ENCODE data around the gene BET1L. TPM values are rescaled to one million over a fixed set of nuclear protein-coding genes. Genes with fewer than 3 reads are reported as not detected.
"Not testable (repeated sequence)": the region's sequence is repeated elsewhere in the genome, so short reads cannot be mapped to it uniquely, and the experiment has no call there.

BET1L gene
- total RNA-seq, 1 donor from 2014 or later: 46.9 TPM

- H3K9me3 Mint-ChIP-seq (ENCODE audit: low read depth): no peaks in the 10 kb centered on the region
- H3K4me3 Mint-ChIP-seq (ENCODE audit: low read depth): no peak overlapping the region
- no peaks in the 10 kb centered on the region for H3K4me1 Mint-ChIP-seq (ENCODE audit: low read depth)
- no peak overlapping the region for H3K27ac Mint-ChIP-seq
- H3K27me3 Mint-ChIP-seq: no peaks in the 10 kb centered on the region
- TF ChIP-seq CTCF (IDR thresholded peaks at IDR 0.05; ENCODE audit: unreplicated experiment): no peak
- DNase-seq (ENCODE audit: low spot score, unreplicated experiment): no peak
- H3K36me3 Mint-ChIP-seq (ENCODE audit: insufficient read depth): no peaks in the 10 kb centered on the region
These were observed 9.4 kb downstream of the BET1L start for GRCh38 chr11:197741-198235.

GRCh38 chr11:196786-197731 is 10.1 kb downstream of the BET1L start:
- H3K4me3 Mint-ChIP-seq (ENCODE audit: low read depth): no peak overlapping the region
- H3K27me3 Mint-ChIP-seq: no peaks in the 10 kb centered on the region
- no peak overlapping the region for H3K27ac Mint-ChIP-seq
- no peaks in the 10 kb centered on the region for H3K9me3 Mint-ChIP-seq (ENCODE audit: low read depth)
- no peak for TF ChIP-seq CTCF (IDR thresholded peaks at IDR 0.05; ENCODE audit: unreplicated experiment)
- no peaks in the 10 kb centered on the region for H3K36me3 Mint-ChIP-seq (ENCODE audit: insufficient read depth)
- DNase-seq (ENCODE audit: low spot score, unreplicated experiment): no peak
- no peaks in the 10 kb centered on the region for H3K4me1 Mint-ChIP-seq (ENCODE audit: low read depth)

DNA sequence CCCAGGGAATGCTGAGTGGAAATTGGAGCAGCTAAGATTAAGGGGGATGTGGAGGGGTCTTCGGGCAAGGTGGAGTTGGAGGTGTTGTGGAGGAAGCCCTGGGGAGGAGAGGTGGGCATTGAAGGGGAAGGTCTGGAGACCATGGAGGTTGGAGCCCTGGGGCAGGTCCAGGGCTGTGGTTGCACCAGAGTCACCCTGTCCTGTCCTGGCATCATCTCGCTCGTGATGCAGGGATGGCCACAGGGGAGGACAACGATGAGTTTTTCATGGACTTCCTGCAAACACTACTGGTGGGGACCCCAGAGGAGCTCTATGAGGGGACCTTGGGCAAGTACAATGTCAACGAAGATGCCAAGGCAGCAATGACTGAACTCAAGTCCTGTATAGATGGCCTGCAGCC is 13.7 kb downstream of the BET1L start:
- not testable (repeated sequence) for H3K4me3 Mint-ChIP-seq (ENCODE audit: low read depth); H3K27me3 Mint-ChIP-seq; H3K4me1 Mint-ChIP-seq (ENCODE audit: low read depth); DNase-seq (ENCODE audit: low spot score, unreplicated experiment); H3K36me3 Mint-ChIP-seq (ENCODE audit: insufficient read depth); H3K9me3 Mint-ChIP-seq (ENCODE audit: low read depth); H3K27ac Mint-ChIP-seq

GRCh38 chr11:192674-193128 is 14.5 kb downstream of the BET1L start, which contains the start of gene SCGB1C1:
Gene SCGB1C1 (plus strand): TSS chr11:193078. CDS start chr11:193100, 22 bp downstream.
- DNase-seq (ENCODE audit: low spot score, unreplicated experiment); H3K27me3 Mint-ChIP-seq; H3K36me3 Mint-ChIP-seq (ENCODE audit: insufficient read depth); H3K4me3 Mint-ChIP-seq (ENCODE audit: low read depth); H3K4me1 Mint-ChIP-seq (ENCODE audit: low read depth); H3K9me3 Mint-ChIP-seq (ENCODE audit: low read depth); H3K27ac Mint-ChIP-seq: not testable (repeated sequence)

- H3K36me3 Mint-ChIP-seq (ENCODE audit: insufficient read depth); H3K27me3 Mint-ChIP-seq; H3K4me1 Mint-ChIP-seq (ENCODE audit: low read depth); H3K9me3 Mint-ChIP-seq (ENCODE audit: low read depth); H3K27ac Mint-ChIP-seq; DNase-seq (ENCODE audit: low spot score, unreplicated experiment); H3K4me3 Mint-ChIP-seq (ENCODE audit: low read depth): not testable (repeated sequence)
- peak; percentile 34 for TF ChIP-seq CTCF (IDR thresholded peaks at IDR 0.05; ENCODE audit: unreplicated experiment)
These were observed 15.4 kb downstream of the BET1L start for GRCh38 chr11:191490-192478.

- H3K27ac Mint-ChIP-seq; H3K9me3 Mint-ChIP-seq (ENCODE audit: low read depth); H3K4me1 Mint-ChIP-seq (ENCODE audit: low read depth); H3K27me3 Mint-ChIP-seq; DNase-seq (ENCODE audit: low spot score, unreplicated experiment); H3K4me3 Mint-ChIP-seq (ENCODE audit: low read depth); H3K36me3 Mint-ChIP-seq (ENCODE audit: insufficient read depth): not testable (repeated sequence)
These were observed 16.7 kb downstream of the BET1L start for GRCh38 chr11:190546-190945.

Measured in progenitor cell of endocrine pancreas (in vitro differentiated cells).